Stimulated activated CD8-positive, alpha-beta memory T cell treated with anti-CD3 and anti-CD28 coated beads, Interleukin-12 subunit alpha, Interleukin-12 subunit beta, amount 100 ng/mL, for 4 hours (primary cell): ENCODE measurements around the gene CISD1.
"Not testable (repeated sequence)": the region's sequence is repeated elsewhere in the genome, so short reads cannot be mapped to it uniquely, and the experiment has no call there.

ENCODE experiments used
- DNase-seq: peaks from one replicate; pipeline ENCODE4 v3.0.0-alpha.2; 2020; ENCODE audit warnings: low read depth

CISD1 gene

GRCh38 chr10:58268946-58269781 lies at the start of gene CISD1:
Gene CISD1, plus strand, starts transcription at chr10:58269162. Its CDS starts 112 bp downstream, at chr10:58269274.
- DNase-seq: peak; percentile 84

GRCh38 chr10:58219875-58220274 lies 49.1 kb upstream of the CISD1 start:
- no peak for DNase-seq

- no peak for DNase-seq
These were observed 48.1 kb upstream of the CISD1 start for GRCh38 chr10:58220769-58221451.

GRCh38 chr10:58225654-58226053 lies 43.3 kb upstream of the CISD1 start:
- DNase-seq: no peak

- not testable (repeated sequence) for DNase-seq
These were observed 39.1 kb upstream of the CISD1 start for GRCh38 chr10:58229856-58230255.

- DNase-seq: no peak
These were observed 31.7 kb upstream of the CISD1 start for GRCh38 chr10:58237014-58237834.

GRCh38 chr10:58239561-58240169 lies 29.3 kb upstream of the CISD1 start:
- DNase-seq: no peak

- DNase-seq: no peak
These were observed 28.4 kb upstream of the CISD1 start for GRCh38 chr10:58240531-58240930.

GRCh38 chr10:58241346-58241745 lies 27.6 kb upstream of the CISD1 start:
- DNase-seq: no peak

GRCh38 chr10:58243269-58243668 lies 25.7 kb upstream of the CISD1 start:
- DNase-seq: no peak

- not testable (repeated sequence) for DNase-seq
These were observed 25.2 kb upstream of the CISD1 start for GRCh38 chr10:58243801-58244200.

- DNase-seq: not testable (repeated sequence)
These were observed 24.7 kb upstream of the CISD1 start for GRCh38 chr10:58244242-58244641.

- DNase-seq: not testable (repeated sequence)
These were observed 24.3 kb upstream of the CISD1 start for GRCh38 chr10:58244666-58245065.

GRCh38 chr10:58253184-58253583 lies 15.8 kb upstream of the CISD1 start:
- DNase-seq: no peak

- DNase-seq: no peak
These were observed 14.3 kb upstream of the CISD1 start for GRCh38 chr10:58254644-58255043.

GRCh38 chr10:58256013-58256780 lies 12.8 kb upstream of the CISD1 start:
- DNase-seq: not testable (repeated sequence)

- DNase-seq: no peak
These were observed 9.8 kb upstream of the CISD1 start for GRCh38 chr10:58258977-58259692.

- DNase-seq: no peak
These were observed 8.6 kb upstream of the CISD1 start for GRCh38 chr10:58260334-58260733.

- DNase-seq: no peak
These were observed 6.2 kb upstream of the CISD1 start for GRCh38 chr10:58262766-58263165.

- DNase-seq: no peak
These were observed 4.2 kb upstream of the CISD1 start for GRCh38 chr10:58264780-58265179.

GRCh38 chr10:58265249-58265648 lies 3.7 kb upstream of the CISD1 start:
- no peak for DNase-seq
